ENCODE results near the gene ARFIP1.

DNA sequence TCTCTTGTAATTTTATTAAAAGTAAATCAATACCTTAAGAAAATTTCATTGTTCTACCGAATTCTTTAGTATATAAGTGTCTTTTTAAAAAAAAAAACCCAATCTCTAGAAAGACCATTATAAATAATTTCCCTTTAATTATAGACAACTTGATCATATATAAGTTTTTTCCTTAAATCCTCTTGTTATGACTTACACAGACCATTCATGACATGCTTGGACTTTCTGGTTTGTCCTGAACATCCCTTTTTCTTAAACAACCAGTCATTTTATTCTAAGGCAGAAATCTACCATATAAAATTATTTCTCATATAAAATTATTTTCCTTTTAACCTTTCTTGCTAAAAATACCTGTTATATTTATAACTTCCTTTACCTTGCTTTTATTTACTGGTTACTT lies 141.0 kb downstream of the ARFIP1 start:
- TF ChIP-seq, protein P1, sequence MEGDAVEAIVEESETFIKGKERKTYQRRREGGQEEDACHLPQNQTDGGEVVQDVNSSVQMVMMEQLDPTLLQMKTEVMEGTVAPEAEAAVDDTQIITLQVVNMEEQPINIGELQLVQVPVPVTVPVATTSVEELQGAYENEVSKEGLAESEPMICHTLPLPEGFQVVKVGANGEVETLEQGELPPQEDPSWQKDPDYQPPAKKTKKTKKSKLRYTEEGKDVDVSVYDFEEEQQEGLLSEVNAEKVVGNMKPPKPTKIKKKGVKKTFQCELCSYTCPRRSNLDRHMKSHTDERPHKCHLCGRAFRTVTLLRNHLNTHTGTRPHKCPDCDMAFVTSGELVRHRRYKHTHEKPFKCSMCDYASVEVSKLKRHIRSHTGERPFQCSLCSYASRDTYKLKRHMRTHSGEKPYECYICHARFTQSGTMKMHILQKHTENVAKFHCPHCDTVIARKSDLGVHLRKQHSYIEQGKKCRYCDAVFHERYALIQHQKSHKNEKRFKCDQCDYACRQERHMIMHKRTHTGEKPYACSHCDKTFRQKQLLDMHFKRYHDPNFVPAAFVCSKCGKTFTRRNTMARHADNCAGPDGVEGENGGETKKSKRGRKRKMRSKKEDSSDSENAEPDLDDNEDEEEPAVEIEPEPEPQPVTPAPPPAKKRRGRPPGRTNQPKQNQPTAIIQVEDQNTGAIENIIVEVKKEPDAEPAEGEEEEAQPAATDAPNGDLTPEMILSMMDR (conservative IDR thresholded peaks at IDR 0.05): no peak
- no peak for TF ChIP-seq ZFX (IDR thresholded peaks at IDR 0.05)

Data from C4-2B (cell line).